HG02943 (cell line): ENCODE measurements around the gene TRANK1.
"Not testable (repeated sequence)": the region's sequence is repeated elsewhere in the genome, so short reads cannot be mapped to it uniquely, and the experiment has no call there.

ENCODE experiments used
- ATAC-seq: cut with Tn5 transposase; IDR thresholded peaks from one replicate; pipeline ENCODE4 v1.9.1; 2021; ENCODE audit warnings: mild to moderate bottlenecking, low read depth, moderate library complexity; ENCODE audit not compliant: unreplicated experiment

TRANK1 gene

DNA sequence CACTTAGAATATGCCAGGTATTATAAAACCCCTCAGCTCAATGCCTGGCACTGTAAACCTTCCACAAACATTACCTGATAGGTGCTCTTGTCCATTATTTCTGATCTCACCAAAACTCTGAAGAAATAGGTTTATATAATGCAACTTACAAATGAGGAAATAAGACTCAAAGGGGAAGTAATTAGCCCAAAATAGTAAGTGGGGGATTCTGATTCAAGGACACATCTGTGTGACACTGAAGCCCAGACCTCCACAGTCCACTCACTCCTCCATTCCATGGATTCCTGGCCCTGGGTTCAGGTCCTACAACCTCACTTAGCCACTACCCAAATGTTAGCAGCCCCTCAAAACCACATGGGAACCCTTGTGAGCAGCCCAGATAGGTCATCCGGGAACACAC, 49.9 kb downstream of the TRANK1 start:
- no peak for ATAC-seq

- no peak for ATAC-seq
Observed at GRCh38 chr3:36893826-36894225, 51.0 kb downstream of the TRANK1 start.

- ATAC-seq: no peak
Observed at GRCh38 chr3:36893137-36893557, 51.7 kb downstream of the TRANK1 start.

DNA sequence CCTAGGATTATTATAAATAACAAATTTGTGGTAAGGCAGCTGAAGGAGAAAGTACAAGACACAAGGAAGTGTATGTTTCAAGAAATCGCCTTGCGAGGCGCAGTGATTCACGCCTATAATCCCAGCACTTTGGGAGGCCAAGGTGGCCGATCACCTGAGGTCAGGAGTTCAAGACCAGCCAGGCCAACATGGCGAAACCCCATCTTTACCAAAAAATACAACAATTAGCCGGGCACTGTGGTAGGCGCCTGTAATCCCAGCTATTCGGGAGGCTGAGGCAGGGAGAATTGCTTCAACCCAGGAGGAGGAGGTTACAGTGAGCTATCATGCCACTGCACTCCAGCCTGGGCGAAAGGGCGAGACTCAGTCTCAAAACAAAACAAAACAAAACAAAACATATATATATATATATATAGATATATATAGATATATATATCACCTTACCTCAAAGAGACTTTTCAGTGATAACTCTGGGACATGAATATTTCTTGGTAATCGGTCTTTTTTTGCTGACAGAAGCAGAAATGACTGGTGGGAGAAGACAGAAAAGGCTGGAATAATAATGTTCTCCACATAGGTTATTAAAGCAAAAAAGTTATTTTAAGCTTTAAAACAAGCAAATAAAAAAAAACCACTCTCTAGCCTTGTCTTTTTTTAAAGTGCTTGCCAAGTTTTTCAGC, 52.3 kb downstream of the TRANK1 start:
- no peak for ATAC-seq

GRCh38 chr3:36891701-36892160, 53.1 kb downstream of the TRANK1 start:
- peak; percentile 56 for ATAC-seq

GRCh38 chr3:36891097-36891496, 53.8 kb downstream of the TRANK1 start:
- not testable (repeated sequence) for ATAC-seq

GRCh38 chr3:36890261-36890660, 54.6 kb downstream of the TRANK1 start:
- ATAC-seq: no peak

GRCh38 chr3:36881735-36882134, 63.1 kb downstream of the TRANK1 start:
- ATAC-seq: no peak

DNA sequence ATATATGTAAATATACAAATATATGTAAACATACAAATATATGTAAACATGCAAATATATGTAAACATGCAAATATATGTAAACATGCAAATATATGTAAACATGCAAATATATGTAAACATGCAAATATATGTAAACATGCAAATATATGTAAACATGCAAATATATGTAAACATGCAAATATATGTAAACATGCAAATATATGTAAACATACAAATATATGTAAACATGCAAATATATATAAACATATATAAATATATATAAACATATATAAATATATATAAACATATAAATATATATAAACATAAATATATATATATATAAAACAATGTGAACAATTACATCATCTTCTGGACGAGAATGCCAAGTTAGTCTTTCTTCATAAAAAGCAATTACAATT, 65.0 kb downstream of the TRANK1 start:
- not testable (repeated sequence) for ATAC-seq

DNA sequence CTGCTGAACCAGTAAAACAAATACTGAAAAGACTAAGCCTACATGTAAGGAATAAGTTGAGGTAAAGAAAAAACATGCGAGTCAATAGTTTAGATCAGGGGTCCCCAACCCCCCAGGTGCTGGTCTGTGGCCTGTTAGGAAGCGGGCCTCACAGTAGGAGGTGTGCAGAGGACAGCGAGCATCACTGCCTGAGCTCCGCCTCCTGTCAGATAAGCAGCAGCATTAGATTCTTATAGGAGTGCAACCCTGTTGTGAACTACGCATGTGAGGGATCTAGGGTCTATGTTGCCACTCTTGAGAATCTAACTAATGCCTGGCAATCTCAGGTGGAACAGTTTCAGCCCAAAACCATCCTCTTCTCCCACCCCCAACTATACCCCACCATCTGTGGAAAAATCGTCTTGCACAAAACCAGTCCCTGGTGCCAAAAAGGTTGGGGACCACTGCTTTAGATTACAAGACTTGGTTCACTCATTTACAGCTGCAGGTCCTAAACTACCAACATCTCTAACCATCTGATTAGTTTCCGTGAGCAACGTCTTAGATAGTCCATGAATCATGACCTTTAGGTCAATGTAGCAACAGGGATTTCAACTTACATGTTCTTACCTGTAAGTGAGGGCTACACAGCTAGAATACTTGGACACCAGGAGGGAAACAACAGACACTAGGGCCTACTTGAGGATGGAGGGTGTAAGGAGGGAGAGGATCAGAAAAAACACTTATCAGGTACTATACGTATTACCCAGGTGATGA, 66.7 kb downstream of the TRANK1 start:
- no peak for ATAC-seq

- peak; percentile 98 for ATAC-seq
Observed at GRCh38 chr3:36876181-36876936, 68.5 kb downstream of the TRANK1 start.

DNA sequence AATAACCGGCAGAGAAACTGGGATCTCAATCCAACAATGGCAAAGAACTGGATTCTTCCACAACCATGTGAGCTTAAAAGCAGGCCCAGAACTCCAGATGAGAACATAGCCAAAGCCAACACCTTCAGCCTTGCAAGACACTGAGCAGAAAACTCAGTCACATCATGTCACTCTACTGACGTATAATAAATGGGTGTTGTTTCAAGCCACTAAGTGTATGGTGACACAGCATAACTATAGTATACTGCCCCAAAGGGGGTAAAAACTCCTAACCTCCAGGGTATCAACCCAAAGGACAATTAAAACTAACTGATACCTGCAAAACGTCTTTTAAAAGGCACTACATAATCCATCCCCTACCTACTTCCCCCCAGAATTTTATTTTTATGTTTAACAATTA, 69.5 kb downstream of the TRANK1 start:
- no peak for ATAC-seq

- ATAC-seq: no peak
Observed at GRCh38 chr3:36874424-36874823, 70.4 kb downstream of the TRANK1 start.

DNA sequence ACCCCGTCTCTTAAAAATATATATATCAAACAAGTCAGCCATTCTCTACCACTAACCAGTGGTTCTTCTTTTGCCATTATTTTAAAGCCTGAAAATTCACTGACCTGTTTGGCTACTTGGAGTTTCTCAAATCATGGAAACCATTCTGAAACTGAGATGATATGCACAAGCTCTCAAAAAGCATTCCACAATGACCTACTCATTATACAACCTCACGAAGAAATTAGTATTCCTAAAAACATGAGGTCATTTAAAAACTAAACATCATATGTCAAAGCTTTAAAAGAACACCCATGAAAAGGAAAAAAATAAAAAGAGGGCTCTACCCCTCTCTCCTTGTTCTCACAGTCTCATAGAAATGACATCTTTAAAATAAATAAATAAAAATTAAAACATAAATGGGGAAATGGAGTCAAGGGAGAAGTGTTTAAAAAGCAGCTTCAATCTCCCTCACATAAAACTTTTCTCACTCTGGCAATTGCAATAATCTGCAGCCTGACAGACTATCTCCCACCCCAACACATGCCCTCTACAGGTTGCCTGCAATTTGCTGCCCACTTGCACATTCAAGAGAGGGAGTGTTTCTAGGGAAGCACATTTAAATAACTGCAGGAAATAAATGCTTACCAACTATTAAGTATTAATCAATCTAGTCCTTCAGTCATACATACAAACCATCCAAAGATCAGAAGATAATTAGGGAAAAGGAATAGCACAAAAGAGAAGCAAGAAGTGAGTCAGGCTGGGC, 73.3 kb downstream of the TRANK1 start:
- ATAC-seq: no peak

- peak; percentile 77 for ATAC-seq
Observed at GRCh38 chr3:36868614-36869436, 76.0 kb downstream of the TRANK1 start.

DNA sequence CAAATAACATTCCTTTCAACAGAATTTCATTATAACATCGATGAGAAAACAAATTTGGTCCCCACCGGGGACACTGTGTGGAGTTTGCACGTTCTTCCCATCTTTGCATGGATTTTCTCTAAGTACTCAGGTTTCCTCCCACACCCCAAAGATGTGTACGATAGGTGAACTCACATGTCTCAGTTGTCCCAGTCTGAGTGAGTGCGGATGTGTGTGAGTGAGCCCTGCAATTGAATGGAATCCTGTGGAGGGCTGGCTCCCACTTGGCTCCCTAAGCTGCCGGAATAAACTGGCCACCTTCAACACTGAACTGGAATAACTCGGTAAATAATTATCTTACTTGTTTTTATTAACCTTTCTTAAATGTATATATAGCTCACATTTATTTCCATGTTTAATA, 77.0 kb downstream of the TRANK1 start:
- no peak for ATAC-seq

DNA sequence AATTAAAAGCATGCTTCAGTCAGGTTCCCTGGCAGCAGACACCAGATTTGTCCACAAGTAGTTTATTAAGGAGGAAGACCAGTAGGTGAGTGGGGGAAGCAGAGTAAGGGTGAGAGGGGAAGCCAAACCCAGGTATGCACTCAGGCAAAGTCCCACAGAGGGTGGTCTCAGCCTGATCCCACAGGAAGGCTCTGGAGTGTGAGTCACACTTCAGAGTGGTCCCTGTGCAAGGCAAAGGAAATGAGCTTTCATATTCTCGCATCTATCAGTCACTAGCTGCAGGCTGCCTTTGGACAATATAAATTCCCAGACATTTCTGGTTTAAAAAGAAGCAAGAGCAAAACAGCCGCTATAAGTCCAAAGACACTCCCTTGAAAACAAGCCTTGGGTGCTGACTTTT, 78.5 kb downstream of the TRANK1 start:
- ATAC-seq: no peak

DNA sequence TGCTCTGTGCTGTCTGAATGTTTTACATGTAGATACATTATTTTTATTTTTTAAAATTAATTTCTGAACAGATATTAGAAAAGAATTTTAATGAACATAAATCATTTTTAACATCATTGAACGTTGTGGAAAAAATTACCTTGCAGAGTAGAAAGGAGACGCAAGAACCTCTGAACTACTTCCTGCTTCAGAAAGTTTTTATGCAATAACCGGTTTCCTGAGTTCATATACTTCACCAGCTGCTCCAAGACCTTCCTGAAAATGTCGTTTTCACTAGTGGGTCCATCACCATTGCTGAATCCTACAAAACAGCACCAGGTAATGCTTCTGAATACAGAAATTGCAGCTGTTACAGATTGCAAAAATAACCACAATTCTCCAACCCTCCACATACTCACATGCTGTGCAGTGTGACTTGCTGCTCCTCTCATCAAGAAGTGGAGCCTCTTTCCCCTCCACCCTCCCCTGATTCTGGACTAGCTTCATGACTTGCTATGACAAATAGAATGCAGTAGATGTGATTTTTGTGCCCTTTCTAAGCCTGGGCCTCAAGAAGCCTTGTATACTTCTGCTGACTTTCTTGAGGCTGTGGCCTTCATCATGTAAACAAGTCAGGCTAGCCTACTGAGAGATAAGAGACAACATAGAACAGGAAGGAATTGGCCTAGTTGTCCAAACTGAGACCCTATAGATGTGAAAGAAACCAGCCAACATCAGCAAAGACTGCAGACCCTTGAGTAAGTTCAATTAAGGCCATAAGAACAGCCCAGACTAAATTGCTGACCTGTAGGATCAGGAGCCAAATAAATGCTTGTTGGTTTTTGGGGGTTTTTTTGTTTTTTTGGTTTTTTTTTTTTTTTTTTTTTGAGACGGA, 80.4 kb downstream of the TRANK1 start:
- ATAC-seq: no peak
